ENCODE results near the gene NRDC.

Gene NRDC

GRCh38 chr1:51758310-51758709 is 120.2 kb downstream of the NRDC start:
- DNase-seq = no peak

GRCh38 chr1:51756290-51756689 is 122.2 kb downstream of the NRDC start:
- DNase-seq = no peak

GRCh38 chr1:51755437-51755836 is 123.1 kb downstream of the NRDC start:
- DNase-seq = no peak

GRCh38 chr1:51754666-51755065 is 123.9 kb downstream of the NRDC start:
- no peak for DNase-seq

- no peak for DNase-seq
These were observed 124.6 kb downstream of the NRDC start for GRCh38 chr1:51753969-51754368.

- no peak for DNase-seq
These were observed 126.2 kb downstream of the NRDC start for GRCh38 chr1:51752073-51752948.

- no peak for DNase-seq
These were observed 127.8 kb downstream of the NRDC start for GRCh38 chr1:51750729-51751128.

GRCh38 chr1:51750218-51750617 is 128.3 kb downstream of the NRDC start:
- no peak for DNase-seq

GRCh38 chr1:51749151-51749550 is 129.4 kb downstream of the NRDC start:
- DNase-seq = no peak

GRCh38 chr1:51745304-51745570 is 133.3 kb downstream of the NRDC start:
- DNase-seq = no peak

- no peak for DNase-seq
These were observed 133.8 kb downstream of the NRDC start for GRCh38 chr1:51744506-51745303.

- DNase-seq = no peak
These were observed 137.3 kb downstream of the NRDC start for GRCh38 chr1:51741121-51741681.

- DNase-seq = no peak
These were observed 137.9 kb downstream of the NRDC start for GRCh38 chr1:51740652-51741051.

All from NCI-H146 (cell line).